Mesodermal cell (in vitro differentiated cells): ENCODE data around the gene DHDDS. TPM values are rescaled to one million over a fixed set of nuclear protein-coding genes. Genes with fewer than 3 reads are reported as not detected.
"Not testable (repeated sequence)": the region's sequence is repeated elsewhere in the genome, so short reads cannot be mapped to it uniquely, and the experiment has no call there.

Source experiments
- H3K27ac ChIP-seq: 2 replicates; pipeline ENCODE4 v1.7.0; 2013; ENCODE audit warnings: mild to moderate bottlenecking, low read depth, low read length, moderate library complexity; ENCODE audit not compliant: severe bottlenecking
- H3K36me3 ChIP-seq: 2 replicates; pipeline ENCODE4 v1.7.1; 2013; ENCODE audit warnings: mild to moderate bottlenecking, low read length, moderate library complexity; ENCODE audit not compliant: control insufficient read depth, insufficient read depth
- H3K4me1 ChIP-seq: one replicate; pipeline ENCODE4 v1.7.1; 2013; ENCODE audit warnings: mild to moderate bottlenecking, low read length; ENCODE audit not compliant: insufficient read depth, control insufficient read depth, poor library complexity, severe bottlenecking
- H3K4me3 ChIP-seq: 2 replicates; pipeline ENCODE4 v1.7.0; 2013; ENCODE audit warnings: low read length, control low read depth, mild to moderate bottlenecking; ENCODE audit not compliant: insufficient read depth, poor library complexity, severe bottlenecking; ENCODE audit errors: extremely low read depth
- H3K9me3 ChIP-seq: 2 replicates; pipeline ENCODE4 v1.7.1; 2013; ENCODE audit warnings: mild to moderate bottlenecking, low read length, moderate library complexity; ENCODE audit not compliant: control insufficient read depth
- WGBS, 2 experiments: methylation state at CpG; one replicate each; pipeline ENCODE4 v1.1.5; 2013; ENCODE audit warnings: missing lambda C conversion rate in 2 of 2; ENCODE audit not compliant: insufficient coverage in 2 of 2; 5-methylcytosine and 5-hydroxymethylcytosine counted together
- polyA plus RNA-seq, 2 experiments: library from polyadenylated mRNA; stranded (reverse); fragments of 50-300 nt; gene quantifications; one replicate each; pipeline ENCODE4 v1.2.3, GENCODE V29; 2013

Gene DHDDS, protein sequence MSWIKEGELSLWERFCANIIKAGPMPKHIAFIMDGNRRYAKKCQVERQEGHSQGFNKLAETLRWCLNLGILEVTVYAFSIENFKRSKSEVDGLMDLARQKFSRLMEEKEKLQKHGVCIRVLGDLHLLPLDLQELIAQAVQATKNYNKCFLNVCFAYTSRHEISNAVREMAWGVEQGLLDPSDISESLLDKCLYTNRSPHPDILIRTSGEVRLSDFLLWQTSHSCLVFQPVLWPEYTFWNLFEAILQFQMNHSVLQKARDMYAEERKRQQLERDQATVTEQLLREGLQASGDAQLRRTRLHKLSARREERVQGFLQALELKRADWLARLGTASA
- polyA plus RNA-seq (2013, experiment 1 of 2): 30.4 TPM
- 30.0 TPM for polyA plus RNA-seq (2013, experiment 2 of 2)

DNA sequence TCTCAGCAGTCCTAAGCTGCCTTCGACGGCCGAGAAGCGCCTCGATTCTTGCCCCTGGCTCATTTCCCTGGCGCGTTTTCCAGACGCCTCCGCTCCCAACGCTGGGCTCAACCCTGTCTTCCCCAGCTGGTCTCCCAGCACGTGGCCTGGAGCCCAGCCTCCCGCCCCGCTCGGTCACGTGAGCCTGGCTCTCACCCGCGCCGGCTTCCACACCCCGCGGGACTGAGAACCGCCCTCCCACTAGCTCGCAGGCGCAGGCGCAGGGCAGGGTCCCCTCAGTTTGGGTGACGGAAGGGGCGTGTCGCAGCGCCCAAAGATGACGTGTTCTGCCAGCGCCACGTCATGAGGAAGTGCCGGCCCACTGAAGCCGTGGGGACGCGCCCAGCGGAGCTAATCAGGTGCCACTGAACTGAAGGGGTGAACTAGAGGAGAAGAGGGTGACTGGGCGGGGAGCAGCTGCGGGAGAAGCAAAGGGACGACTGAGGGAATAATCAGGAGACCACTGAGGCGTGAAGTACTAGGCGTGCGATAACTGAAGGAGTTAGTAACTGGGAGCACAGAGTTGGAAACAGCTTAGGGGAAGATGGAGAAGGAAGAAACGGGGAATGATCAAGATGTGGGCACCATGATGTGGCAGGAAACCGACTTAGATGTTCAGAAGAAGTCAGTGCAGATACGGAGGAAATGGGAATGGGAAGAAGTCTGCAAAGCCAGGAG is at the start of gene DHDDS:
TSS of gene DHDDS (plus strand) at position 343 of the 717 bp plus-strand sequence. CDS start 625 bp downstream, outside the sequence.
- WGBS, 2 experiments: 0% methylated on average over 34 to 42 of the region's 45 CpGs
- H3K4me3 ChIP-seq: peak within 1 kb of the TSS; percentile 73
- H3K9me3 ChIP-seq: no peaks in the 10 kb centered on the region
- peaks cover 13% of the 10 kb centered on the region for H3K4me1 ChIP-seq
- H3K27ac ChIP-seq: peak within 1 kb of the TSS; percentile 77
- H3K36me3 ChIP-seq: peaks cover 70% of the 10 kb centered on the region

GRCh38 chr1:26384076-26384475 is 48.0 kb upstream of the DHDDS start:
- WGBS, 2 experiments: 76 to 82% methylated on average over 1 to 2 of the region's 3 CpGs
- H3K4me3 ChIP-seq: no peak overlapping the region

DNA sequence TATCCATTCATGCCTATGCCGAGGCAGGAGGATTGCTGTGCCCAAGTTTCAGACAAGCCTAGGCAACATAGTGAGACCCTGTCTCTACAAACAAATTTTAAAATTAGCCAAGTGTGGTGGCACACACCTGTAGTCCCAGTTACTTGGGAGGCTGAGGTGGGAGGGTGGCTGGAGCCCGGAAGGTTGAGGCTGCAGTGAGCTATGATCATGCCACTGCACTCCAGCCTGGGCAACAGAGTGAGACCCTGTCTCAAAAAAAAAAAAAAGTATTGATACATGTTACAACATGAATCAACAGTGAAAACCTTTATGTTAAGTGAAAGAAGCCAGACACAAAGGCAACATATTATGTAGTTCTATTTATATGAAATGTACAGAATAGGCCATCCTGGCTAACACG is 47.1 kb upstream of the DHDDS start:
- not testable (repeated sequence) for H3K36me3 ChIP-seq, H3K27ac ChIP-seq, H3K4me3 ChIP-seq, H3K4me1 ChIP-seq, H3K9me3 ChIP-seq
- WGBS, 2 experiments: 100% methylated on average over 1 of the region's 3 CpGs; no CpG with 5 or more reads in 1 of the 2 experiments

More at GRCh38 chr1:26384076-26384475, 48.0 kb upstream of the DHDDS start:
- H3K9me3 ChIP-seq: no peaks in the 10 kb centered on the region
- no peaks in the 10 kb centered on the region for H3K4me1 ChIP-seq
- H3K27ac ChIP-seq: no peak overlapping the region
- no peaks in the 10 kb centered on the region for H3K36me3 ChIP-seq

- H3K27ac ChIP-seq: no peak overlapping the region
- H3K4me1 ChIP-seq: no peaks in the 10 kb centered on the region
- 85 to 90% methylated on average over 7 of the region's 7 CpGs for WGBS, 2 experiments
- H3K9me3 ChIP-seq: no peaks in the 10 kb centered on the region
- H3K4me3 ChIP-seq: no peak overlapping the region
- no peaks in the 10 kb centered on the region for H3K36me3 ChIP-seq
Measured at GRCh38 chr1:26387447-26387846, 44.7 kb upstream of the DHDDS start.

GRCh38 chr1:26388791-26389445 is 43.2 kb upstream of the DHDDS start:
- H3K27ac ChIP-seq: no peak overlapping the region
- H3K9me3 ChIP-seq: no peaks in the 10 kb centered on the region
- no peaks in the 10 kb centered on the region for H3K36me3 ChIP-seq
- H3K4me1 ChIP-seq: no peaks in the 10 kb centered on the region
- 93% methylated on average over 7 of the region's 7 CpGs for WGBS, 2 experiments
- H3K4me3 ChIP-seq: no peak overlapping the region

DNA sequence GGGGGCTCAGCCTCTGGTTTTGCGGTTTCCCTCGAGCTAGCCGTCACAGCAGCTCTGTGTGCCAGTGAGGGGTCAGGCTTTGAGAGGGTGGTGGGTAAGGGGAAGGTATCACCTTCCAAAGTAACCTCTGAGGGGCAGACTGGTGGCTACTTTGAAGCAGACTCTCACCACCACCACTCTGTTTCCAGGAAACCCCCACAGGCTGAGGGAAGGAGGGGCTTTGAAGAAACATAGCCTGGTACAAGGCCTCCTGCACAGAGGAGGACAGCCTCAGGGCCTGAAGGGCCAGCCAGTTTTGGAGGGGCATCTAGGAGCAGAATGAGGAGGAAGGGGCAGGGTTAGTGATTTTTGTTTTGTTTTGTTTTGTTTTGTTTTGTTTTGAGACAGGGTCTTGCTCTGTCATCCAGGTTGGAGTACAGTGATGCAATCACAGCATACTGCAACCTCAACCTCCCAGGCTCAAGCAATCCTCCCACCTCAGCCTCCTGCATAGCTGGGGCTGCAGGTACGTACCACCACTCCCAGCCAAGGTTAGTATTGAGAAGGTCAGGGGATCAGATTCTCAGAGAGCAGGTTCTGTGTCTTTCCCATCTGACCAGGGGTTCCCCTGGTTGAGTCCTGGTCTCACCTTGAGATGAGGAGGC is 42.4 kb upstream of the DHDDS start:
- no peaks in the 10 kb centered on the region for H3K9me3 ChIP-seq
- WGBS, 2 experiments: 100% methylated on average over 3 of the region's 4 CpGs; no CpG with 5 or more reads in 1 of the 2 experiments
- H3K36me3 ChIP-seq: no peaks in the 10 kb centered on the region
- no peaks in the 10 kb centered on the region for H3K4me1 ChIP-seq
- no peak overlapping the region for H3K27ac ChIP-seq
- H3K4me3 ChIP-seq: no peak overlapping the region

GRCh38 chr1:26391450-26391849 is 40.7 kb upstream of the DHDDS start:
- Histone ChIP-seq H3K27ac (no peak overlapping the region), H3K4me3 (no peak overlapping the region), H3K9me3 (no peaks in the 10 kb centered on the region), H3K36me3 (no peaks in the 10 kb centered on the region), H3K4me1 (no peaks in the 10 kb centered on the region)
- WGBS, 2 experiments: 6% methylated on average over 3 of the region's 3 CpGs

DNA sequence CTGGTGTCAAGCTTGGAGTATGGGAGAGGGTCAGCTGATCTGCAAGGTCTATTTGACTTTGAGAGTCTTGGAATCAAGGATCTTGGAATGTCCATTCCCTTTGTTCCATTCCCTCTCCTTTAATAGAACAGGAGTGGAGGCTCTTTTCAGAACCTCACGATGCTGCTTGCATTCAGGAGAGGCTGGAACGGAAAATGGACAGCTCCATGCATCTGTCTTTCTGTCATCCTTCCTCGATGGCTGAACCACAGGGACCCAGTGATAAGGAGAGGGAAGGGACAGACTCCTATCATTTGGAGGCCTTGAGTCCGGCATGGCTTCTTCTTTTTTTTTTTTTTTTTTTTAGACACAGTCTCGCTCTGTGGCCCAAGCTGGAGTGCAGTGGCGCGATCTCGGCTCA is 36.4 kb upstream of the DHDDS start:
- no peak overlapping the region for H3K27ac ChIP-seq
- 81 to 88% methylated on average over 3 to 4 of the region's 8 CpGs for WGBS, 2 experiments
- H3K4me3 ChIP-seq: no peak overlapping the region
- no peaks in the 10 kb centered on the region for H3K36me3 ChIP-seq
- no peaks in the 10 kb centered on the region for H3K4me1 ChIP-seq
- no peaks in the 10 kb centered on the region for H3K9me3 ChIP-seq

DNA sequence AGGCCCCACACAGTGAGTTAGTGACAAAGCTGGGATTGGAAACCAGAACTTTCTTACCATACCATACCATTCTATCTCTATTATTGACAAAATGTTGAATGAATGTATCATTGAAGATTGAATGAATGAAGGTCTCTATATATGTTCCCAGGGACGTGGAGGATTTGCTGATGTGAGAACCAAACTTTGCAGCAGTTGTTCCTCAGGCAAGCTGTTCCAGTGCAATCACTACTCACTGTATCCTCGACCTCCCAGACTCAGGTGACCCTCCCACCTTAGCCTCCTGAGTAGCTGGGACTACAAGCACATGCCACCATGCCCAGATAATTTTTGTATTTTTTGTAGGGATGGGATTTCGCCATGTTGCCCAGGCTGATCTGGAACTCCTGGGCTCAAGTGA is 33.1 kb upstream of the DHDDS start:
- H3K4me1 ChIP-seq: peaks cover 5% of the 10 kb centered on the region
- no peak overlapping the region for H3K27ac ChIP-seq
- no peaks in the 10 kb centered on the region for H3K36me3 ChIP-seq
- H3K4me3 ChIP-seq: no peak overlapping the region
- no peaks in the 10 kb centered on the region for H3K9me3 ChIP-seq
- WGBS, 2 experiments: 83 to 88% methylated on average over 1 to 2 of the region's 3 CpGs

DNA sequence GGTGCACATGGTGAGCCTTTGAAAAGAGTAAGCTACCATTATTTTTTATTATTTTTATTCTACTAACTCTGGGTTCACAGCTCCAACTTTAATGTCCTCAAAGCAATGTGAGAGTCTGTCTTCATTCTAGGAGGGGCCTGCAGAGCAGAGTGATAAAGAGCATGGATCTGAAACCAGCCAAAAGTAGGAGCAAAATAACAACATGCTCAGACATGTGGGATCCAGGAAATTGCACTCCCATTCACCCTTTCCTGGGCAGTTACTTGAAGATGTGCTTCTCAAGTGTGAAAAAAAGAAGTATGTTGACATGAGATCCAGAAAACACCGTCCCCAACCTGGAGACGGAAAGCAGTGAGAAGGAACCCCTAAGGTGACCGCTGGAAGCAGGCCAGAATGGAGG is 30.2 kb upstream of the DHDDS start:
- no peak overlapping the region for H3K4me3 ChIP-seq
- WGBS, 2 experiments: 96 to 98% methylated on average over 3 of the region's 3 CpGs
- H3K9me3 ChIP-seq: no peaks in the 10 kb centered on the region
- peaks cover 12% of the 10 kb centered on the region for H3K4me1 ChIP-seq
- no peaks in the 10 kb centered on the region for H3K36me3 ChIP-seq
- no peak overlapping the region for H3K27ac ChIP-seq
